Measurements from ENCODE around the gene SLC25A10. TPM values are rescaled to one million over a fixed set of nuclear protein-coding genes. Genes with fewer than 3 reads are reported as not detected.

The SLC25A10 gene
- total RNA-seq, 1 experiment from 2014 or later: 30.9 TPM

DNA sequence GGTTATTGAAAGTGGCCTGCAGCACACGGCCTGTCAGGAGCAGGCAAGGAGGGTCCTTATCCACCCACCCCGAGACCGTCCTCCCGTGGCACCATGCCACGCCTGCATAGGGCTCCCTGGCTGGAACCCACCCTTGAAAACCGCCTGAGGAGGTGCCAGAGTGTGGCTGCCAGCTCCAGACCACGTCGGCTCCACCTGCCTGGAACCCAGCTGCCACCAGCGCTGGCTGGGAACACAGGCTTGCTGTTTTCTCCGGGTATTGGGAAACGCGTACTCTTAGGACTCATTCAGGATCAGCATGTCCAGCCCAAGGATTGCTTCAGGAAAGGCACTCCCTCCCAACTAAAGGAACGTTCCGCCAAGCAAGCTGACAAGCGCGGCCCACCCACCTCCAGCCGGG lies 35.2 kb upstream of the SLC25A10 start:
- Histone ChIP-seq H2BK15ac (ENCODE audit: low read depth, low read length) (no peak overlapping the region), H4K8ac (replicated peaks; ENCODE audit: insufficient read length, low read depth, low read length) (no peak overlapping the region), H4K5ac (ENCODE audit: insufficient read length, low read depth, low read length) (no peak overlapping the region), H3K79me1 (ENCODE audit: insufficient read depth, low read depth, low read length, poor library complexity, severe bottlenecking) (no peaks in the 10 kb centered on the region), H3K27me3 (ENCODE audit: insufficient read depth, low read length) (no peaks in the 10 kb centered on the region), H3K4ac (ENCODE audit: low read depth, low read length) (no peak overlapping the region), H3K23me2 (ENCODE audit: insufficient read length, low read depth, low read length, poor library complexity, severe bottlenecking) (no peaks in the 10 kb centered on the region), H2BK12ac (ENCODE audit: insufficient read length, low read depth, low read length) (no peak overlapping the region), H3K9ac (ENCODE audit: extremely low read depth, insufficient read length, low read length) (no peak overlapping the region), H4K91ac (ENCODE audit: insufficient read length, low read depth, low read length) (no peak overlapping the region), H3K4me2 (ENCODE audit: insufficient read depth, insufficient read length, low read length) (no peak overlapping the region), H3K79me2 (ENCODE audit: insufficient read depth, low read length) (no peaks in the 10 kb centered on the region), H3K56ac (ENCODE audit: insufficient read length, low read depth, low read length) (no peak overlapping the region), H2BK20ac (ENCODE audit: low read depth, low read length, poor library complexity, severe bottlenecking) (no peak overlapping the region), H4K20me1 (ENCODE audit: control insufficient read depth, insufficient read depth, insufficient read length) (no peaks in the 10 kb centered on the region), H3K9me3 (ENCODE audit: control insufficient read depth, low read depth, low read length) (no peaks in the 10 kb centered on the region), H2BK120ac (ENCODE audit: low read depth, low read length, poor library complexity, severe bottlenecking) (no peak overlapping the region), H2AFZ (ENCODE audit: low read length) (no peak overlapping the region), H2AK5ac (ENCODE audit: insufficient read length, low read length) (no peak overlapping the region), H2BK5ac (ENCODE audit: insufficient read length, low read length) (no peak overlapping the region), H3T11ph (ENCODE audit: low read length) (no peak overlapping the region), H3K18ac (ENCODE audit: insufficient read length, low read depth, low read length) (no peak overlapping the region), H3K4me1 (ENCODE audit: insufficient read depth, low read length) (no peaks in the 10 kb centered on the region), H3K14ac (ENCODE audit: insufficient read depth, low read length) (no peak overlapping the region), H3K27ac (ENCODE audit: insufficient read length, low read depth, low read length) (no peak overlapping the region), H3K23ac (ENCODE audit: insufficient read length, low read depth, low read length) (no peak overlapping the region)
- H3K27ac Mint-ChIP-seq: no peak overlapping the region
- H3K4me1 Mint-ChIP-seq: peaks cover 0 to 2% of the 10 kb centered on the region in 2 experiments; a peak in 1 of 4 replicates
- H3K9me3 Mint-ChIP-seq: no peaks in the 10 kb centered on the region
- H3K36me3 Mint-ChIP-seq (ENCODE audit: insufficient read depth in 1 of 3, low read depth in 3 of 3): peaks cover 13 to 40% (median 36%) of the 10 kb centered on the region in 3 experiments; a peak in 6 of 7 replicates
- TF ChIP-seq, protein P1, sequence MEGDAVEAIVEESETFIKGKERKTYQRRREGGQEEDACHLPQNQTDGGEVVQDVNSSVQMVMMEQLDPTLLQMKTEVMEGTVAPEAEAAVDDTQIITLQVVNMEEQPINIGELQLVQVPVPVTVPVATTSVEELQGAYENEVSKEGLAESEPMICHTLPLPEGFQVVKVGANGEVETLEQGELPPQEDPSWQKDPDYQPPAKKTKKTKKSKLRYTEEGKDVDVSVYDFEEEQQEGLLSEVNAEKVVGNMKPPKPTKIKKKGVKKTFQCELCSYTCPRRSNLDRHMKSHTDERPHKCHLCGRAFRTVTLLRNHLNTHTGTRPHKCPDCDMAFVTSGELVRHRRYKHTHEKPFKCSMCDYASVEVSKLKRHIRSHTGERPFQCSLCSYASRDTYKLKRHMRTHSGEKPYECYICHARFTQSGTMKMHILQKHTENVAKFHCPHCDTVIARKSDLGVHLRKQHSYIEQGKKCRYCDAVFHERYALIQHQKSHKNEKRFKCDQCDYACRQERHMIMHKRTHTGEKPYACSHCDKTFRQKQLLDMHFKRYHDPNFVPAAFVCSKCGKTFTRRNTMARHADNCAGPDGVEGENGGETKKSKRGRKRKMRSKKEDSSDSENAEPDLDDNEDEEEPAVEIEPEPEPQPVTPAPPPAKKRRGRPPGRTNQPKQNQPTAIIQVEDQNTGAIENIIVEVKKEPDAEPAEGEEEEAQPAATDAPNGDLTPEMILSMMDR (conservative IDR thresholded peaks at IDR 0.05): no peak
- H3K4me3 Mint-ChIP-seq: no peak overlapping the region
- WGBS (ENCODE audit: extremely low coverage, insufficient read length, low lambda C conversion rate): no CpG with 5 or more reads among the region's 17 CpGs
- no peaks in the 10 kb centered on the region; the same call in 1 of the 2 replicates for H3K27me3 Mint-ChIP-seq (ENCODE audit: low read depth)
- DNase-seq: no peak
